HG02885 (cell line): ENCODE results near the gene FBXO40.
"Not testable (repeated sequence)": the region's sequence is repeated elsewhere in the genome, so short reads cannot be mapped to it uniquely, and the experiment has no call there.

ENCODE experiments used
- ATAC-seq: cut with Tn5 transposase; IDR thresholded peaks from one replicate; pipeline ENCODE4 v1.9.1; 2021; ENCODE audit warnings: mild to moderate bottlenecking; ENCODE audit not compliant: unreplicated experiment, poor library complexity

FBXO40 gene, protein sequence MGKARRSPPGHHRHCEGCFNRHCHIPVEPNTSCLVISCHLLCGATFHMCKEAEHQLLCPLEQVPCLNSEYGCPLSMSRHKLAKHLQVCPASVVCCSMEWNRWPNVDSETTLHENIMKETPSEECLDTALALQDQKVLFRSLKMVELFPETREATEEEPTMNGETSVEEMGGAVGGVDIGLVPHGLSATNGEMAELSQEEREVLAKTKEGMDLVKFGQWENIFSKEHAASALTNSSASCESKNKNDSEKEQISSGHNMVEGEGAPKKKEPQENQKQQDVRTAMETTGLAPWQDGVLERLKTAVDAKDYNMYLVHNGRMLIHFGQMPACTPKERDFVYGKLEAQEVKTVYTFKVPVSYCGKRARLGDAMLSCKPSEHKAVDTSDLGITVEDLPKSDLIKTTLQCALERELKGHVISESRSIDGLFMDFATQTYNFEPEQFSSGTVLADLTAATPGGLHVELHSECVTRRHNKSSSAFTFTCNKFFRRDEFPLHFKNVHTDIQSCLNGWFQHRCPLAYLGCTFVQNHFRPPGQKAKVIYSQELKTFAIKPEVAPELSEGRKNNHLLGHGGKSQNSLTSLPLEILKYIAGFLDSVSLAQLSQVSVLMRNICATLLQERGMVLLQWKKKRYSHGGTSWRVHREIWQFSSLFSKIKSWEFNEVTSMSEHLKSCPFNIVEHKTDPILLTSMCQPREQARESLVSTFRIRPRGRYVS

DNA sequence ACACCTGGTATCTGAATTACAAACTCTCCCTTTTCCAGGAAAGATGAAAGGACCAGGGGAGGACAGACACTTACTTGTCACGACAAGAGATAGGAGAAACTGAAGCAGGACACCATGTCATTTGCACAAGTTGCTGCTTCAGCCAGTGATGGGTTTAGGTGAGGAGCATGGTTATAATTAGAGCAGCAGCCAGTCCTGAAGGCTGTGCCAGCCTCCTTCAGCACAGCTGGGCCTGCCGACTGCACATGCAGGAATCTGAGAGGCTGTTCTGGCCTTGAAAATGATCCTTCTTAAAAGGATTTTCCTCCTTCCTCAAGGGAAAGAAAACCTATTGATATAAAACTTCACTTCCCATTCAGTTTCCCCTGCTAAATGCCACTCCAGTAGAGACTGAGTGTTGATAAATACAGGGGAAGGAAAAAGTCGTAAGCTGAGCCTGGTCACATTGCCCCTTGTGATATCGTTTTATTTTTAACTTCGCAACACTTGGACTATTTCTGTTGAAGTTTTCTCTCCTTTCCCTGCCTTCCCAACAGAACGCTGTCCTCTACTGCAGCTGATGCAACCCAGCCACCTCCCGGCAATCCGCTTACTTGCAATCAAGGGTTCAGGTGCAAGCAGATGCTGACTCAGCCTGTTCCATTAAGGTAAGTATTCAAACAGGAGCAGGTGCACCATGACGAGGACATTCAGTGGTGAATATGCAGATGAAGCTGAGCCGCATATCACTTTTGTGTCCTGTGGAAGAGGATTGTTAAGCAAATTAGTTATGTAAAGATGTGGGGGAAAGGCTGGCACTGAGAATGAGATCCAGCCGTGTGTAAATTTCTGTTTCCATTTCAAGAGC lies at the start of gene FBXO40:
FBXO40 (plus strand) TSS at position 524 of the 847 bp plus-strand sequence. CDS start 27,197 bp downstream, outside the sequence.
- peak; percentile 59 for ATAC-seq

DNA sequence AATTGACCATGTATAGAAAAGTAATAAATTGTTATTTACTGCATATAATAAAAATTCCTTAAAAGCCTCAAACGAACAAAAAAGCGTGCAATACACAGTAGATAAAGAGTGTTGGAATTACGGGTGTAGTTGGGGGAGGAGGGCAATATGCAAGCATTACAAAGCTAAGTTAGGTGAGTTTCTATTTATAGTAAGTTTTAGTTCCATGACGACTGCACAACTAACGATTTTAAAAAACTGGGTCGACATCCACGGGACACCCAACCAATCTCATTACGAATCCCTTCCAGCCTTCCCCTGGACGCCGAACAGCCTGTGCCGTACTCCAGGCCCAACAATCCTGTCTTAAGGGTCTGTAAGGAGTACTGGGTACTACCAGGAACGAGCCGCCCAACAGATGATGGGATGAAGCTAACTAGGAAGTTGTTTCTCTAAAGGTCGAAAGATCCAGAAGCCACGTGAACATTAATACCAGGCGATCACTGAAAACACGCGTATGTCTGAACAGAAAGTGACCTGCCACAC lies 48.1 kb upstream of the FBXO40 start:
- peak; percentile 19 for ATAC-seq

- peak; percentile 88 for ATAC-seq
These were observed 47.4 kb upstream of the FBXO40 start, which contains the start of gene POLQ for GRCh38 chr3:121545574-121546455. POLQ (minus strand) TSS chr3:121545988; CDS start chr3:121545877, 111 bp downstream.

DNA sequence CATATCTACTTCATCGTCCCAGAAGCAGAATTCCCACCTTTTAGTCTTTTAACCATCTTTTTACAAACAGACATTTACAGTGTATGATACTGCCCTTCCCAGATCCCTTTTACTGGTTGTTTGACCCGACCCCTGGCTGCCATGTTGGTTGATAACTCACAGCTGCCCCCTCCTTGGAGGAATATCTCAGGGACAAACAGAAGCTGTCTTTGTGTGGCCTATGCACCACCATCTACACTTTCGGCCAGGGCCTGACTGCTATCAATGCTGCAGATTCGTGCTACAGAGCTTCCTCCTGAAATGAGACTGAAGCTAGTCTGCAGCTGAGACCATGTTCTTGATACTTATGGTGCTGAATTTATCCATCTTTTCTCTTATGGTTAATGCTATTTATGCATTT lies 40.8 kb upstream of the FBXO40 start:
- ATAC-seq = no peak

GRCh38 chr3:121552797-121553196 lies 40.4 kb upstream of the FBXO40 start:
- no peak for ATAC-seq

DNA sequence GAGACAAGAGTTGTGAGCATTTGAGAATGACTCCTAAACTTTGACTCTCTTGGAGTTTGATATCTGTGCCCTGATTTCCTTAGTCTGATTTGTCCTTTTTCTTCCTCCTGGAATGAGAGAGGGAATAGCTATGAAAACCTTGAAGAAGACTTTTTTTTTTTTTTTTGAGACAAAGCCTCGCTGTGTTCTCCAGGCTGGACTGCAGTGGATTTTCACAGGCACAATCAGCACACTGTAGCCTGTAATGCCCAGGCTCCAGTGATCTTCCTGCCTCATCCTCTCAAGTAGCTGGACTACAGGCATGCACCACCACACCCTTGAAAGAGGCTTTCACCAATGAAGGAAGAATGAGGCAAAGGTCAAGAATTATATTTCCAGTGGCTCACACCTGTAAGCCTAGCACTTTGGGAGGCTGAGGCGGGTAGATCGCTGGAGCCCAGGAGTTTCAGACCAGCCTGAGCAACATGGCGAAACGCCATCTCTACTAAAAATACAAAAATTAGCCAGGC lies 35.7 kb upstream of the FBXO40 start:
- no peak for ATAC-seq

DNA sequence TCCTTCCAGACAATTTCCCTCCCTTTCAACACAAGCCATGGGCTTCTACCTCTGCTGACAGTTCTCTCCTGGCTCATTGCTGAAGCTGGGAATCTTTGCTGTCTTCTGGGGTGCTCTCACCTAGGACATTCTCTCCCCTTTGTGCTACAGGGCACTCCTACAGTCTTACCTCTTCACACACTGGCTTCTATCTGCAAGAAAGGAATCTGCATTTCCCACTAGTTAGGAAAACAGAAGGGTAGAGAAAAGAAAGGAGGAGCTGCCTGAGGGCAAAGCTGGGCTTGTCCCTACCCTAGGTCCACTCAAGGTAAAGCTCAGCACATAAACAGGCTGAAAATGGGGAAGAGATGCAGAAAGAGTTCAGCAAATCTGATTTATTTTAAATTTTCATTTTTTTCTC lies 31.0 kb upstream of the FBXO40 start:
- ATAC-seq = no peak

- no peak for ATAC-seq
These were observed 26.4 kb upstream of the FBXO40 start for GRCh38 chr3:121566773-121567172.

- ATAC-seq = no peak
These were observed 25.5 kb upstream of the FBXO40 start, which contains the start of gene ARGFX for GRCh38 chr3:121567649-121568048. ARGFX (plus strand) TSS chr3:121567949; CDS start chr3:121570714, 2,765 bp downstream.

GRCh38 chr3:121574449-121574848 lies 18.7 kb upstream of the FBXO40 start:
- ATAC-seq = no peak

DNA sequence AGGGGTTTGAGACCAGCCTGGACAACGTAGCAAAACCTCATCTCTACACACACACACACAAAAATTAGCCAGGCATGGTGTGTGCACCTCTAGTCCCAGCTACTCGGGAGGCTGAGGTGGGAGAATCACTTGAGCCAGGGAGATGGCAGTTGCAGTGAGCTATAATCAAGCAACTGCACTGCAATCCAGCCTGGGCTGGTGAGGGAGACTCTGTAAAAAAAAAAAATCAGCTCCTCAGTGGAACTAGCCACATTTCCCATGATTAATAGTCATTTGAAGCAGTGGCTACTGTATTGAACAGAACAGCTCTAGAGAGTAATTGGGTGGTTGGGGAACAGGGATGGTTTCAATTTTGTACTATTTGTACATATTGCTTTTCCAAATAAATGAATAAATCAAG lies 11.5 kb upstream of the FBXO40 start:
- no peak for ATAC-seq

- ATAC-seq = no peak
These were observed 8.8 kb upstream of the FBXO40 start for GRCh38 chr3:121584418-121584817.

DNA sequence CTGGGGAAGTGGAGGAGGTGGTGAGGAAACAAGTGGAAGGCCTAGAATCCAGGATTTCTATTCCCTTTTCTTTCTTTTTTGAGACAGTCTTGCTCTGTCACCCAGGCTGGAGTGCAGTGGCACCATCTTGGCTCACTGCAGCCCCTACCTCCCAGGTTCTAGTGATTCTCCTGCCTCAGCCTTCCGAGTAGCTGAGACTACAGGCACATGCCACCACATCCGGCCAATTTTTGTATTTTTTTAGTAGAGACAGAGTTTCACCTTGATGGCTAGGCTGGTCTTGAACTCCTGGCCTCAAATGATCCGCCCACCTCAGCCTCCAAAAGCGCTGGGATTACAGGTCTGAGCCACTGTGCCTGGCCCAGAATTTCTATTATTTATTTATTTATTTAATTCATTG lies 627 bp downstream of the FBXO40 start:
- ATAC-seq = not testable (repeated sequence)

DNA sequence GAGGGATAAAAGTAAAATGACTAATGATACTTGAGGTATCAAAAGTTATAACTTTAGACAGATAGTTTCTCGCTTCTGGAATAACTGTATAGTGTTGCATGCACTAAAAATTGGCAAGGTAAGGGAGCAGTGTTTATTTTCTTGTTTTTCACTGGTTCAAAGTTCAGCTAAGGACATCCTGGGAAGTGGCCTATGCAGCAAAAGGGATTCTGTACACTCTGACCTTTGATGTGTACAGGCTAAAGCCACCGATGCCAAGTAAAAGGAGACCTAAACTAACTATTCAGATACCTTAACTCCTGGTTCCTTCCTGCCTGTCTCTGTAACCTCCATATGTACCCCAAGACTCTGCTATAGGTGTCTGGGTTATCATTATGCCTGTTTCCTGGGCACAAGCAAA lies 1.7 kb downstream of the FBXO40 start:
- no peak for ATAC-seq

DNA sequence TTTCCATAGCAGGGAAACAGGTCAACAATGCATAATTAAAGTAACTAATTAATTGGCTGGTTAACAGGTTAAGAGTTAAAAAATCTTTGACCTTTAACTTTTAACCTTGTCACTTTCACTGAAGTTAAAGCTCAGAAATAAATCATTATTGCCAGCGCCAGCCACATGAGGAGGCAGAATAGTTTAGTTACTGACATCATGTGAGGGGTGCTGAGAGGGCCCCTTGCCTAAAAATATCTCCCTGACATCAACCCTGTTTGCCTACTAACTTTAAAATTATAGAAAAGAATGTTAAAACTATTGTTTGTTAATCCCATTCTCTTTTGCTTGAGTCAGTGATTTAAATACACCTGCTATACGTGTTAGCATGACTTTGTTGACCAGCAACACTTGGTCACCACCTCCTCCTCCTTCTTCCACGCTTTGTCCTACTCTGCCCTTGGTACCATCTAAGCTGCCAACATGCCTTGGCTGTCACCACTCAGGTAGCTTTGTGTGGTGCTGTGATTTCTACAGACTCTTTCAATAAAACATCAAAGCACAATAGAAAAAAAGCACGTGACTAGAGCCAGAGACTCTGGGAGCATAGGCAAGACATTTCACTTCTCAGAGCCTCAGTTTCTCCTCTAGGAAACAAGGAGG lies 2.7 kb downstream of the FBXO40 start:
- ATAC-seq = no peak

DNA sequence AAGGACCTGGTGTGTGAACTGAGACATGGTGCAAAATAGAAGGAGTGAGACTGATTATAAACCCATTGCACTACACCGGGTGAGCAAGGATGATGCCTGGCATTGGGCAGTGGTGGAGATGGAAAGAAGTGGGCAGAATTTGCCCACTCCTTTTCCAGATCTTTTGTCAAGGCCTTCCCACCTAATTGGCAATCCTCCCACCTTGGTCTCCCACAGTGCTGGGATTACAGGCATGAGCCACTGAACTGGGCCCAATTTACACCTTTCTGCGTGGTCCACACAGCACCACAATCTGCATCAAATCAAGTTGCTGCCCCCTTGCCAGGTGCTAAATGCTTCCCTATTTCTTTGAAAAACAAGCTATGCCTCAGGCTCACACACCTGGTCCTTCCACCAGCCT lies 5.4 kb downstream of the FBXO40 start:
- no peak for ATAC-seq

DNA sequence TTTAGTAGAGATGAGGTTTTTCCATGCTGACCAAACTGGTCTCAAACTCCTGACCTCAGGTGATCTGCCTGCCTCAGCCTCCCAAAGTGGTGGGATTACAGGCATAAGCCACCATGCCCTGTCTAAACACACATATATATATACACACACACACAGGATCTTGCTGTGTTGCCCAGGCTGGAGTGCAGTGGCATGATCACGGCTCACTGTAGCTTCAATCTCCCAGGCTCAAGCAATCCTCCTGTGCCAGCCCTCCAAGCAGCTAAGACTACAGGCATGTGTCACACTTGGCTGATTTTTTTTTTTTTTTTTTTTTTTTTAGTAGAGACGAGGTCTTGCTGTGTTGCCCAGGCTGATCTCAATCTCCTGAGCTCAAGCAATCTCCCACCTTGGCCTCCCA lies 6.7 kb downstream of the FBXO40 start:
- ATAC-seq = not testable (repeated sequence)

GRCh38 chr3:121601212-121601812 lies 8.1 kb downstream of the FBXO40 start:
- ATAC-seq = no peak
